GM23248 (cell line): ENCODE measurements around the gene OR8B4. TPM values are rescaled to one million over a fixed set of nuclear protein-coding genes. Genes with fewer than 3 reads are reported as not detected.
"Not testable (repeated sequence)": the region's sequence is repeated elsewhere in the genome, so short reads cannot be mapped to it uniquely, and the experiment has no call there.

Experiments
- DNase-seq: peaks from one replicate; pipeline ENCODE4 v3.0.0-alpha.2; 2015
- H2AFZ ChIP-seq: fragments of 200-600 bp; sonication (generic); 2 replicates; pipeline ENCODE4 v1.6.1; 2016; ENCODE audit warnings: antibody characterized with exemption
- H3F3A ChIP-seq: fragments of 200-600 bp; sonication (generic); 2 replicates; pipeline ENCODE4 v1.6.1; 2016; ENCODE audit warnings: mild to moderate bottlenecking, antibody characterized with exemption, mixed run types; ENCODE audit not compliant: insufficient read depth
- H3K27ac ChIP-seq: fragments of 200-600 bp; sonication (generic); 2 replicates; pipeline ENCODE4 v1.5.1; 2016; ENCODE audit warnings: mild to moderate bottlenecking
- H3K27me3 ChIP-seq: fragments of 200-600 bp; sonication (generic); replicated peaks from 2 replicates; pipeline ENCODE4 v1.6.1; 2016; ENCODE audit warnings: mild to moderate bottlenecking; ENCODE audit not compliant: insufficient read depth
- H3K36me3 ChIP-seq: fragments of 200-600 bp; sonication (generic); 2 replicates; pipeline ENCODE4 v1.6.1; 2016; ENCODE audit warnings: low read depth, mild to moderate bottlenecking
- H3K4me1 ChIP-seq: fragments of 200-600 bp; sonication (generic); 2 replicates; pipeline ENCODE4 v1.6.1; 2016; ENCODE audit warnings: mild to moderate bottlenecking; ENCODE audit not compliant: insufficient read depth
- H3K4me2 ChIP-seq: fragments of 200-600 bp; sonication (generic); one replicate; pipeline ENCODE4 v1.6.1; 2016; ENCODE audit warnings: mild to moderate bottlenecking; ENCODE audit not compliant: unreplicated experiment
- H3K4me3 ChIP-seq: fragments of 200-600 bp; sonication (generic); 2 replicates; pipeline ENCODE4 v1.5.1; 2016; ENCODE audit warnings: mild to moderate bottlenecking
- H3K79me2 ChIP-seq: fragments of 200-600 bp; sonication (generic); 2 replicates; pipeline ENCODE4 v1.6.1; 2016; ENCODE audit warnings: mild to moderate bottlenecking; ENCODE audit not compliant: insufficient read depth
- H3K9ac ChIP-seq: fragments of 200-600 bp; sonication (generic); 2 replicates; pipeline ENCODE4 v1.6.1; 2016; ENCODE audit warnings: mild to moderate bottlenecking
- H3K9me2 ChIP-seq: fragments of 200-600 bp; sonication (generic); 2 replicates; pipeline ENCODE4 v1.6.1; 2016; ENCODE audit warnings: mixed run types, mild to moderate bottlenecking, moderate library complexity; ENCODE audit not compliant: insufficient read depth
- H3K9me3 ChIP-seq: fragments of 200-600 bp; sonication (generic); one replicate; pipeline ENCODE4 v1.6.1; 2017; ENCODE audit warnings: low read depth
- H4K20me1 ChIP-seq: fragments of 200-600 bp; sonication (generic); 2 replicates; pipeline ENCODE4 v1.6.0; 2016; ENCODE audit not compliant: insufficient read depth
- EZH2 ChIP-seq: fragments of 200-600 bp; sonication (generic); IDR thresholded peaks from 2 replicates; pipeline ENCODE4 v1.6.1; 2018; ENCODE audit warnings: antibody characterized with exemption, mild to moderate bottlenecking; ENCODE audit not compliant: insufficient read depth, poor library complexity, severe bottlenecking
- EZH2phosphoT487 ChIP-seq: fragments of 200-600 bp; sonication (generic); IDR thresholded peaks from 2 replicates; pipeline ENCODE4 v1.6.1; 2018; ENCODE audit warnings: antibody characterized with exemption, moderate library complexity, mild to moderate bottlenecking, low read depth; ENCODE audit not compliant: insufficient read depth
- WGBS, 2 experiments: methylation state at CpG; one replicate each; pipeline ENCODE4 v1.1.6; 2015 to 2017; ENCODE audit warnings: low lambda C conversion rate in 2 of 2, low coverage in 1 of 2; ENCODE audit errors: missing lambda C conversion rate in 2 of 2; 5-methylcytosine and 5-hydroxymethylcytosine counted together
- in situ Hi-C: fragments of 300-500 bp; cut with MboI; formaldehyde crosslinking; loops from 2 replicates; pipeline ENCODE4 v1.15.0; 2020
- polyA plus RNA-seq: library from polyadenylated mRNA; unstranded; fragments of >200 nt; fragmentation: Nextera tagmentation; extraction: Ambion mirVana; gene quantifications from 2 replicates; pipeline ENCODE4 v1.2.1, GENCODE V29; 2016
- total RNA-seq: library from RNA; depleted of rRNA; stranded (reverse); fragments of >200 nt; shearing (Covaris generic); gene quantifications from 2 replicates; pipeline ENCODE4 v1.2.3, GENCODE V29; 2014

Gene OR8B4
- total and polyA plus RNA-seq, 2 experiments from 2014 or later = not detected

DNA sequence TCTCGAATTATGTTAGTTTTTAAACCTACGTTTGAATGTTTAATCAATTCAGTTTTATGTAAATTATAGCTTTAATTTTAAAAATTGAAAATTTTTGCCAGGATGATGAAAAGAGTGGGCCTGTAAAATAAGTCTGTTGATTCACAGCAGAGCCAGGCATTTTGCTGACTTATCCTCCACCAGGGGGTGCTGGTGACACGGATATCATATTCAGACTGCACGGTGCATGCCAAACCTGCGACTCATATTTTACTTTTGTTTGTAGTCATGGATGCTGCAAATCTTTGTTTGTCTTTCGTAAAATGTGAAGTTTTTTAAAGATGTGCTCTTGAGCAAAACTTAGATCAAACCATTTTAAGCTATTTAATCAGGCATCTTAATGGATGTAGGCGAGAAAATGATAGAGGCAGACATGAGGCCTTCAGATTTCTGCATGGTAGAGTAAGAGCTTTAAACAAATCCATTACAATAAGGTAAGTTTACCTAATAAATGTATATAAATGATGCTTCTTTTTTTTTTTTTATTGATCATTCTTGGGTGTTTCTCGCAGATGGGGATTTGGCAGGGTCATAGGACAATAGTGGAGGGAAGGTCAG is 22.2 kb downstream of the OR8B4 start:
- DNase-seq = peak; percentile 93
- H3K36me3 ChIP-seq = no peaks in the 10 kb centered on the region
- WGBS, 2 experiments = 28 to 32% methylated on average over 8 of the region's 8 CpGs

DNA sequence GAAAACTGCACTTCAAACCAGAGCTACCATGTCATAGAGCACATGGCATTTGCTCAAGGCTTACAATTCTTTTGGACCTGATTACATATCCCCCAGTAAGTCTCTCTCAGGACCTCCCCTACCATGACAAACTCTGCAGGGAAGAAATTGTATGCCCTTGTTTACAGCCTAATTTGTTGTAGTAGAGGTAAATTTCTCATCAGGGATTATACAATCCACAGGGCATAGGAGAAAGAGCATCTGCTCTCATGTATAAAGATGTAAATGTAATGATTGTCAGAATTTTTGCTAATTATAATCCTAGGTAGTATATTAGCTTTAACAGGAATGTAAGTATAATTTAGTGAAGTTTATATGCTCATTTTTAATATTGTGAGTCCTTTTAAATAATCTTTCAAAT is 25.7 kb downstream of the OR8B4 start, which contains the start of gene OR8B3:
Gene OR8B3, minus strand, starts transcription at position 101 of the 400 bp plus-strand sequence. CDS start 1,673 bp downstream, outside the sequence.
- Histone ChIP-seq H3K4me1 (no peaks in the 10 kb centered on the region), H4K20me1 (no peaks in the 10 kb centered on the region), H3K9me3 (no peaks in the 10 kb centered on the region), H3F3A (no peaks in the 10 kb centered on the region), H3K9ac (no peak within 1 kb of the TSS), H3K27ac (no peak within 1 kb of the TSS), H3K36me3 (no peaks in the 10 kb centered on the region), H3K79me2 (no peaks in the 10 kb centered on the region), H2AFZ (no peak within 1 kb of the TSS), H3K27me3 (no peaks in the 10 kb centered on the region), H3K4me2 (no peak within 1 kb of the TSS), H3K4me3 (no peak within 1 kb of the TSS), H3K9me2 (no peaks in the 10 kb centered on the region)
- TF ChIP-seq EZH2phosphoT487 (no peak), EZH2 (no peak)
- DNase-seq = no peak
- in situ Hi-C loops = no loop called here

More for the DNA sequence above, 22.2 kb downstream of the OR8B4 start:
- Histone ChIP-seq H3K79me2 (no peaks in the 10 kb centered on the region), H3K4me3 (no peak overlapping the region), H3K27me3 (0 out of 2 replicates have a peak, but pooled peaks cover 14% of the 10 kb centered on the region), H3K27ac (no peak overlapping the region), H3K9me2 (no peaks in the 10 kb centered on the region), H3K9ac (no peak overlapping the region), H3K9me3 (no peaks in the 10 kb centered on the region), H2AFZ (no peak overlapping the region), H3K4me1 (no peaks in the 10 kb centered on the region), H4K20me1 (no peaks in the 10 kb centered on the region), H3K4me2 (no peak overlapping the region), H3F3A (no peaks in the 10 kb centered on the region)
- in situ Hi-C loops = loop anchor here (25.0 kb wide), 1 partner anchor 460 kb away; the partner anchor contains the start of gene ROBO3
- TF ChIP-seq EZH2 (no peak), EZH2phosphoT487 (no peak)

DNA sequence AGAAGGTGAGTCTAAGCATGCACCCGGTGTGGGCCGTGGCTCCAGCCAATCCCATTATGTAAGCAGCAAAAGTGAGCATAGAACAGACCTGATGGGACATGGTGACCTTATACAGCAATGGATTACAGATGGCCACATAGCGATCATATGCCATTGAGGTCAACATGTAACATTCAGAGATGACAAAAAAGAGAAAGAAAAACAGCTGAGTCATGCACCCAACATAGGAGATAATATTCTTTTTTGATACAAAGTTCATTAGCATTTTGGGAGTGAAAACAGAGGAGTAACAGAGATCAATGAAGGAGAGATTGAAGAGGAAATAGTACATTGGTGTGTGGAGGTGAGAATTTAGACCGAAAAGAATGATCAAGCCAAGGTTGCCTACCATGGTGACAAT is 27.8 kb downstream of the OR8B4 start:
- H3K27me3 ChIP-seq, H3K4me3 ChIP-seq, H2AFZ ChIP-seq, H3K36me3 ChIP-seq, H3K4me1 ChIP-seq, H3K9me2 ChIP-seq, H3K27ac ChIP-seq, H3K9ac ChIP-seq, H3K79me2 ChIP-seq, H3F3A ChIP-seq, H4K20me1 ChIP-seq, DNase-seq, H3K9me3 ChIP-seq, H3K4me2 ChIP-seq, in situ Hi-C loops: not testable (repeated sequence)
- WGBS, 2 experiments = 66 to 74% methylated on average over 2 of the region's 4 CpGs

- peak; percentile 53 for DNase-seq
- Histone ChIP-seq H3K27me3 (no peaks in the 10 kb centered on the region), H3K9ac (no peak overlapping the region), H3K4me2 (no peak overlapping the region), H3K4me1 (no peaks in the 10 kb centered on the region), H3K79me2 (no peaks in the 10 kb centered on the region), H2AFZ (no peak overlapping the region), H3K9me3 (no peaks in the 10 kb centered on the region), H4K20me1 (no peaks in the 10 kb centered on the region), H3K27ac (no peak overlapping the region), H3K9me2 (no peaks in the 10 kb centered on the region), H3K4me3 (no peak overlapping the region), H3F3A (no peaks in the 10 kb centered on the region), H3K36me3 (no peaks in the 10 kb centered on the region)
- TF ChIP-seq EZH2 (no peak), EZH2phosphoT487 (no peak)
- in situ Hi-C loops = no loop called here
- 38 to 56% methylated on average over 3 of the region's 3 CpGs for WGBS, 2 experiments
Measured at GRCh38 chr11:124394408-124394807, 30.3 kb downstream of the OR8B4 start.

- no peaks in the 10 kb centered on the region for H3K4me1 ChIP-seq
- TF ChIP-seq EZH2 (no peak), EZH2phosphoT487 (no peak)
- H4K20me1 ChIP-seq = no peaks in the 10 kb centered on the region
- DNase-seq = no peak
- H3K36me3 ChIP-seq = no peaks in the 10 kb centered on the region
- no peaks in the 10 kb centered on the region for H3K27me3 ChIP-seq
- H3K9me2 ChIP-seq = no peaks in the 10 kb centered on the region
- H3K4me3 ChIP-seq = no peak within 1 kb of the TSS
- H3K79me2 ChIP-seq = no peaks in the 10 kb centered on the region
- WGBS, 2 experiments = 22 to 24% methylated on average over 2 of the region's 2 CpGs
- H3K9ac ChIP-seq = no peak within 1 kb of the TSS
- H3K9me3 ChIP-seq = no peaks in the 10 kb centered on the region
- in situ Hi-C loops = no loop called here
- no peaks in the 10 kb centered on the region for H3F3A ChIP-seq
- H3K4me2 ChIP-seq = no peak within 1 kb of the TSS
- H3K27ac ChIP-seq = no peak within 1 kb of the TSS
- H2AFZ ChIP-seq = no peak within 1 kb of the TSS
Measured at GRCh38 chr11:124384399-124384798, 40.3 kb downstream of the OR8B4 start, which contains the start of gene OR8B2. OR8B2 (minus strand) TSS chr11:124384499; CDS start chr11:124383343, 1,156 bp downstream.

- DNase-seq, in situ Hi-C loops, H4K20me1 ChIP-seq, H3K4me1 ChIP-seq, H3F3A ChIP-seq, H2AFZ ChIP-seq, H3K79me2 ChIP-seq, H3K4me2 ChIP-seq, H3K27me3 ChIP-seq, H3K27ac ChIP-seq, H3K9me3 ChIP-seq, H3K4me3 ChIP-seq, H3K9me2 ChIP-seq, H3K9ac ChIP-seq, H3K36me3 ChIP-seq: not testable (repeated sequence)
- WGBS, 2 experiments = 32 to 34% methylated on average over 4 to 5 of the region's 6 CpGs
Measured at GRCh38 chr11:124382857-124383256, 41.8 kb downstream of the OR8B4 start.
